GM12875 (cell line): Measurements from ENCODE around the gene SRGN.

ENCODE experiments used
- H3K4me3 ChIP-seq: one replicate; pipeline ENCODE4 v1.5.1; 2011; ENCODE audit warnings: low read depth, low read length, control low read depth
- TF ChIP-seq, protein P1 (sequence below): IDR thresholded peaks from 2 replicates; pipeline ENCODE4 v1.5.1; 2011; ENCODE audit warnings: low read depth, mild to moderate bottlenecking, control low read depth, inconsistent platforms, low read length, moderate library complexity, borderline replicate concordance; ENCODE audit not compliant: insufficient read depth

SRGN gene

DNA sequence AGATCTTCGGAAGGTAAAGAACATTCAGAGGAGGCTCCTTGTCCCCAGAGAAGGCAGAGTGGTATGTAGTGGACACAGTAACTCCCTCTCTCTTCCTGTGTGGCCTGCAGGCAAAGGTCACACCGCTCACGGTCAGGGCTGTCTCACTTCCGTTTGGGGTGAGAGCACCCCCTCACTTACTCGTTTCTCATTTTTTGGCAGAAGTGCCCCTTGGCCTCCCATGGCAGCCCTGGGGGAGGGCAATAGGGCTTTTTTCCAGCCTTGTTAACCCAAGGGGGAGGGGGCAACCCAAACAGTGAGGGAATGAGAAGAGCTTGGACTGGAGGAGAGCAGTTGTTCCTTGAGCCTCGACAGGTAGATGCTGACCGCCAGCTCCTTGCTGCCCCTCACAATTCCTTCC is 31.8 kb upstream of the SRGN start:
- TF ChIP-seq, protein P1, sequence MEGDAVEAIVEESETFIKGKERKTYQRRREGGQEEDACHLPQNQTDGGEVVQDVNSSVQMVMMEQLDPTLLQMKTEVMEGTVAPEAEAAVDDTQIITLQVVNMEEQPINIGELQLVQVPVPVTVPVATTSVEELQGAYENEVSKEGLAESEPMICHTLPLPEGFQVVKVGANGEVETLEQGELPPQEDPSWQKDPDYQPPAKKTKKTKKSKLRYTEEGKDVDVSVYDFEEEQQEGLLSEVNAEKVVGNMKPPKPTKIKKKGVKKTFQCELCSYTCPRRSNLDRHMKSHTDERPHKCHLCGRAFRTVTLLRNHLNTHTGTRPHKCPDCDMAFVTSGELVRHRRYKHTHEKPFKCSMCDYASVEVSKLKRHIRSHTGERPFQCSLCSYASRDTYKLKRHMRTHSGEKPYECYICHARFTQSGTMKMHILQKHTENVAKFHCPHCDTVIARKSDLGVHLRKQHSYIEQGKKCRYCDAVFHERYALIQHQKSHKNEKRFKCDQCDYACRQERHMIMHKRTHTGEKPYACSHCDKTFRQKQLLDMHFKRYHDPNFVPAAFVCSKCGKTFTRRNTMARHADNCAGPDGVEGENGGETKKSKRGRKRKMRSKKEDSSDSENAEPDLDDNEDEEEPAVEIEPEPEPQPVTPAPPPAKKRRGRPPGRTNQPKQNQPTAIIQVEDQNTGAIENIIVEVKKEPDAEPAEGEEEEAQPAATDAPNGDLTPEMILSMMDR: no peak
- no peak overlapping the region for H3K4me3 ChIP-seq

DNA sequence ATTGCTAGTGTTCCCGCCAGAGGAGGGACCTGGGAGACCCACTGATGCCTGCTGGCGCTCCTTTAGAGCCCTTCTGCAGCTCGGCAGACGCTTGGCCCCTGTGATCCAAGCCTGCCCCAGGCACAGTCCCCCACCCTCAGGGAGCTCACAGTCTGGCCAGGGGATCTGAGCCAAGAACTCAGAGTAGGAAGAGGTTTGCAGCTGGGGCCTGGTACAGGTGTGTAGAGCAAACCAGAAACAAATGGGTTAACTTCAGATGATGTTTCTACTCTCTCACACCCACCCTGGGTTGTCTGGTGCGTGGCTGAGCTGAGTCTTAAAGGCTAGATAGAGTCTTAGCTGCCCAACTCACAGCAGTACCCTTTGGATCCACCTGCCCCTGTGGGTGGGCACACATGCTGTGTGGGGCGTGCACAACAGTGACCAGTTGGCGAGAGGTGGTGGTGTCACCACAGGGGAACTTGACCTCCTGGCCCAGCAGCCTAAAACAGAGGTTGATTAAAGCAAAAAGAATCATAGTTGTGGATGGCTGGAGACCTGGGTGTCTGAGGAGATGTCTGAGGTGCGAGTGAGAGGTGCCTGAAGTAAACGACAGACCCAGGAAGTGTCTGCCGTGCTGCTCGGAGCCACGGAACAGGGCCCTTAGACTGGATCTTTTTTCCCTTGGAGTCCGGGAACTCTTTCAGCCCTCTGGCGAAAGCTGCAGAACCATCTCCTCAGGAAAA is 31.2 kb upstream of the SRGN start:
- TF ChIP-seq, protein P1: no peak
- H3K4me3 ChIP-seq: no peak overlapping the region

DNA sequence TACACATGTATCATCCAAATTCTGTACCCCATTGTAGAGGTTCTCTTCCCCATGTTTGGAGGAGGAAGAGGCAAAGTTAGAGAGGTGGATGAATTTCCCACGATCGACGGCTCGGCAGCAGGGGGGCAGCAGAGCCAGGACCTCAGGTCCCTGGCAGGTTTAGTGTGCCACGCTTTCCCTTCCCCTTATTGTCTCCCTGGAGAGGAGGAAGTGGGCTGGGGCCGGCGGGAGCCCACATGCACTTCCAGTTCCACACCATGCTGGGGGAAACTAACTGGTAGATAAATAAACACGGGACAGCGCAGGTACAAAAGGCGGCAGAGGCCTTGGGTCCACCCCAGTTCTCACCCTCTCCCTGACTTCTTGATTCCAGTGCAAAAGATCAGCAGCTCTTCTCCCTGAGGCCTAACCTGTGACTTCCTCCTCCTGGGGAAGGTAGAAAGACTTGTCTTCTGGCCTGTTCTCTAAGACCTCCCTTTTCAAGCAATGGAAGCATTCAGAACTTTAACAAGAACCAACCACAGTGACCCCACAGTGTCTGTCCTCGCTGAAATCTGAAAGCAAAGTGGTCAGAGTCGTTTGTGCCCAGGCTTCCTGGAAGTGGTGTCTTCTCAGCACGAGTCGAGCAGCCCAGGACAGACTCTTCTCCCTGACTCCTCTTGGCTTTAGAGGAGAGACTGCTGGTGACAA is 30.5 kb upstream of the SRGN start:
- TF ChIP-seq, protein P1: no peak
- no peak overlapping the region for H3K4me3 ChIP-seq

DNA sequence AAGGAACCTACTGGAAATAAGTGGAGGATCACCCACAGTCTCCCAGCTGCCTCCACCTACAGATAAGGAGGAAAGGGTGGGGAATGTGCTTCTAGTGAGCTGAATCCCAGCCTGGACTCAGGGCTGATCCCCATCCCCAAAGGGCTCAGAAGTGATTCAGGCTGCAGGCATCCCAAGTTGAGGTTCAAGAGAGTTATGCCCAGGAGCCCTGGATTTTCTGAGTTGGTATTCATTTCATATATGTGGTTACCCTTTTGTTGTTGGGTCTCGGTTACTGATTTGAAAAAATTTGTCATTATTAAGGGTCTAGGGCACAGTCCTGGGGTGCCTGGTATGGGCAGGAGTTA is 30.0 kb upstream of the SRGN start:
- TF ChIP-seq, protein P1: no peak

DNA sequence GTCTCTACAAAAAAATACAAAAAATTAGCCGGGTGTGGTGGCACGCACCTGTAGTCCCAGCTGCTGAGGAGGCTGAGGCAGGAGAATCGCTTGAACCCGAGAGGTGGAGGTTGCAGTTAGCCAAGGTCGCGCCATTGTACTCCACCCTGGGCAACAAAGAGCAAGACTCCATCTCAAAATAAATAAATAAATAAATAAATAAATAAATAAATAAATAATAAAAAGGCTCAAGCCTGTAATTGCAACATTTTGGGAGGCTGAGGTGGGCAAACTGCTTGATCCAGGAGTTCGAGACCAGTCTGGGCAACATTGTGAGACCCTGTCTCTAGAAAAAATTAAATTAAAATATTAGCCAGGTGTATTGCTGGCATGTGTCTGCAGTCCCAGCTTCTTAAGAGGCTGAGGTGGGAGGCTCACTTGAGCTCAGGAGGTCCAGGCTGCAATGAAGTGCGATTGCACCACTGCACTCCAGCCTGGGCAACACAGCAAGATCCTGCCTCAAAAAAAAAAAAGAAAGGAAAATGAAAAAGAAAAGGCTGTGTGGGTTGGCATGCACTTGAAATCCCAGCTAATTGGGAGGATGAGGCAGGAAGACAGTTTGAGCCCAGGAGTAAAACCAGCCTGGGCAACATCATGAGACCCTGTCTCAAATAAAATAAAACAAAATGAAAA is 27.6 kb upstream of the SRGN start:
- no peak overlapping the region for H3K4me3 ChIP-seq
- TF ChIP-seq, protein P1: no peak

More for the DNA sequence above, 30.0 kb upstream of the SRGN start:
- H3K4me3 ChIP-seq: no peak overlapping the region

DNA sequence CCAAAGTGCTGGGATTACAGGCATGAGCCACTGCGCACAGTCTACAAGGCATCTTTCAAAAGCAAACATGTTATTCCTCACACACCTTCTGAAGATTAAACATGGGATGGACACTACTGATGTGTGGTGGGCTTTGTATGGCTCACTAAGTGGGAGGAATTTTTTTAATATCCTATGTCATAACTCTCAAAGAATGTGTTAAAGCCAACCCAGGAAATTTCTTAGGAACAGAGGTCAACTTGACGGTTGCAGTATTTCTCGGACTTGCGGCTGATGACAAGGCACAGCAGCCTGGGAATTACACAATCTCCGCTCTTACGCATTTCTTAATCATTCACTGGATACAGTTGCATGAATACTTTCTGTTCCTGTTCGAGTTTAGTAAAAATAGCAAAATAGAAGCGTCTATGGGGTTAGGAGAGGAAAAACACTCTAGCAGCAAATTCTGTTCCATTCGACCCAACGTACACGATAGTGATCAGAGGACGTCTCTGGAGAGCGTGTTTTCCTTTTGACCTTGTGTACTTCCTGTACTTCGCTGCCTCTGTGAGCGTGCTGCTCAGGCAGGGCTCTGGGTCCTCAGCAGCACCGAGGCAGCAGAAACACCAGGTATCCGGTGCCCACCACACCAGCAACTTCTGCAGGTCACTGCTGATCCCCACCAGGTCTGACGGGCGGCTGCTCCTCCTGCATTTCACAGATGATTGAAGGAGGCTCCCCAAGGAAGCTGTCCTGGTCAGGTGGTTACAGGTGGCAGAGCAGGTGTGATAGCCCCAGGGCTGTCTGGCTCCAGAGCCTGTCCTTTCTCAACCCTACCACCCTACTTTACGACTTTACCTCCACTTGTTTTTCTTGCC is 26.4 kb upstream of the SRGN start:
- H3K4me3 ChIP-seq: no peak overlapping the region
- TF ChIP-seq, protein P1: no peak
